GM23248 (cell line): ENCODE results near the gene SMIM38. TPM values are rescaled to one million over a fixed set of nuclear protein-coding genes. Genes with fewer than 3 reads are reported as not detected.

Experiments
- DNase-seq: peaks from one replicate; pipeline ENCODE4 v3.0.0-alpha.2; 2015
- H2AFZ ChIP-seq: fragments of 200-600 bp; sonication (generic); 2 replicates; pipeline ENCODE4 v1.6.1; 2016; ENCODE audit warnings: antibody characterized with exemption
- H3F3A ChIP-seq: fragments of 200-600 bp; sonication (generic); 2 replicates; pipeline ENCODE4 v1.6.1; 2016; ENCODE audit warnings: mild to moderate bottlenecking, antibody characterized with exemption, mixed run types; ENCODE audit not compliant: insufficient read depth
- H3K27ac ChIP-seq: fragments of 200-600 bp; sonication (generic); 2 replicates; pipeline ENCODE4 v1.5.1; 2016; ENCODE audit warnings: mild to moderate bottlenecking
- H3K27me3 ChIP-seq: fragments of 200-600 bp; sonication (generic); replicated peaks from 2 replicates; pipeline ENCODE4 v1.6.1; 2016; ENCODE audit warnings: mild to moderate bottlenecking; ENCODE audit not compliant: insufficient read depth
- H3K36me3 ChIP-seq: fragments of 200-600 bp; sonication (generic); 2 replicates; pipeline ENCODE4 v1.6.1; 2016; ENCODE audit warnings: low read depth, mild to moderate bottlenecking
- H3K4me1 ChIP-seq: fragments of 200-600 bp; sonication (generic); 2 replicates; pipeline ENCODE4 v1.6.1; 2016; ENCODE audit warnings: mild to moderate bottlenecking; ENCODE audit not compliant: insufficient read depth
- H3K4me2 ChIP-seq: fragments of 200-600 bp; sonication (generic); one replicate; pipeline ENCODE4 v1.6.1; 2016; ENCODE audit warnings: mild to moderate bottlenecking; ENCODE audit not compliant: unreplicated experiment
- H3K4me3 ChIP-seq: fragments of 200-600 bp; sonication (generic); 2 replicates; pipeline ENCODE4 v1.5.1; 2016; ENCODE audit warnings: mild to moderate bottlenecking
- H3K79me2 ChIP-seq: fragments of 200-600 bp; sonication (generic); 2 replicates; pipeline ENCODE4 v1.6.1; 2016; ENCODE audit warnings: mild to moderate bottlenecking; ENCODE audit not compliant: insufficient read depth
- H3K9ac ChIP-seq: fragments of 200-600 bp; sonication (generic); 2 replicates; pipeline ENCODE4 v1.6.1; 2016; ENCODE audit warnings: mild to moderate bottlenecking
- H3K9me2 ChIP-seq: fragments of 200-600 bp; sonication (generic); 2 replicates; pipeline ENCODE4 v1.6.1; 2016; ENCODE audit warnings: mixed run types, mild to moderate bottlenecking, moderate library complexity; ENCODE audit not compliant: insufficient read depth
- H3K9me3 ChIP-seq: fragments of 200-600 bp; sonication (generic); one replicate; pipeline ENCODE4 v1.6.1; 2017; ENCODE audit warnings: low read depth
- H4K20me1 ChIP-seq: fragments of 200-600 bp; sonication (generic); 2 replicates; pipeline ENCODE4 v1.6.0; 2016; ENCODE audit not compliant: insufficient read depth
- EZH2 ChIP-seq: fragments of 200-600 bp; sonication (generic); IDR thresholded peaks from 2 replicates; pipeline ENCODE4 v1.6.1; 2018; ENCODE audit warnings: antibody characterized with exemption, mild to moderate bottlenecking; ENCODE audit not compliant: insufficient read depth, poor library complexity, severe bottlenecking
- EZH2phosphoT487 ChIP-seq: fragments of 200-600 bp; sonication (generic); IDR thresholded peaks from 2 replicates; pipeline ENCODE4 v1.6.1; 2018; ENCODE audit warnings: antibody characterized with exemption, moderate library complexity, mild to moderate bottlenecking, low read depth; ENCODE audit not compliant: insufficient read depth
- WGBS, 2 experiments: methylation state at CpG; one replicate each; pipeline ENCODE4 v1.1.6; 2015 to 2017; ENCODE audit warnings: low lambda C conversion rate in 2 of 2, low coverage in 1 of 2; ENCODE audit errors: missing lambda C conversion rate in 2 of 2; 5-methylcytosine and 5-hydroxymethylcytosine counted together
- in situ Hi-C: fragments of 300-500 bp; cut with MboI; formaldehyde crosslinking; loops from 2 replicates; pipeline ENCODE4 v1.15.0; 2020
- polyA plus RNA-seq: library from polyadenylated mRNA; unstranded; fragments of >200 nt; fragmentation: Nextera tagmentation; extraction: Ambion mirVana; gene quantifications from 2 replicates; pipeline ENCODE4 v1.2.1, GENCODE V29; 2016
- total RNA-seq: library from RNA; depleted of rRNA; stranded (reverse); fragments of >200 nt; shearing (Covaris generic); gene quantifications from 2 replicates; pipeline ENCODE4 v1.2.3, GENCODE V29; 2014

The SMIM38 gene
- total and polyA plus RNA-seq, 2 experiments from 2014 or later: not detected

DNA sequence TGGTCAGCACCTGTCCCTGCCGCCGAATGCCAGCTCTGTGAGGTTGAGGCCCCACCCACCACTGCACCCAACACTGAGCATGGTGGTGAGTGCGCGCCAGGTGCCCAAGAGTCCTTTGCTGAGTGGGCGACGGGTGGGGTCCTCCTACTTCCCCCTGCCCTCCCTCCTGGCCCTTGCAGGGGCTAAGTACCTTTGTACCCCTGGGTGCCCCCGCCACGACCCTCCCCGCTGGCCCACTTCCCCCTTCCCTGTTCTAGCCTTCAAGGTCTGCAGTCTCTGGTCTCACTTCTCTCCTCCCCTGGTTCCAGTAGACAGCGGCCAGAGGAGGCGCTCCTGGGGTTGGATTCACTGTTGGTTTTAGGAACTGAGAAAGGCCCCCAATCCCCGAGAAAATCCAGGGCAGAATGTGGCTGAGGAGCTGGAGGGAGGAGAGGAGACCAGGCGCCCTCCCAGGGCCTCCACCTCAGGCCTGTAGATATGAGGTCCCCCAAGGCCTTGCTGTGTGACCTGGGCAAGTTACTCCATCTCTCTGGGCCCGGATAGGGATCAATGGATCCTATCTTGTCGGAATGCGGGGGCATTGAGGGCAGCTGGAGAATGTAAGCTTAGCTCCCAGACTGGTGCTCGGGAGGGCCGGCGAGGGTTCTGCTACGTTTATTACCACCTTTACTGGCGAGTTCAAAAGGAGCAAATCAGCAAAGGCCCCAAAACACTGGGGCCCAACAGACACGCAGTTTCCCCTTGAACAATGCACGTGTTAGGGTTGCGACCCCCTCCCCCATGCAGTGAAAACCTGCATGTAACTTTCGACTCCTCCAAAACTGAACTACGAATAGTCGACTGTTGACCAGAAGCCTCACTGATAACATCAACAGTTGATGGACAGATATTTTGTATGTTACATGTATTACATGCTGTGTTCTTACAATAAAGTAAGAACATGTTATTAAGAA lies 31.9 kb upstream of the SMIM38 start:
- WGBS, 2 experiments: 82 to 85% methylated on average over 23 to 26 of the region's 27 CpGs
- Histone ChIP-seq H3K27me3 (no peaks in the 10 kb centered on the region), H3K9ac (no peak overlapping the region), H3K36me3 (no peaks in the 10 kb centered on the region), H3K4me3 (no peak overlapping the region), H3F3A (0 out of 2 replicates have a peak, but pooled peaks cover 4% of the 10 kb centered on the region), H3K9me2 (no peaks in the 10 kb centered on the region), H4K20me1 (no peaks in the 10 kb centered on the region), H3K4me2 (no peak overlapping the region), H3K27ac (no peak overlapping the region), H2AFZ (no peak overlapping the region), H3K4me1 (peaks cover 9% of the 10 kb centered on the region), H3K9me3 (no peaks in the 10 kb centered on the region), H3K79me2 (no peaks in the 10 kb centered on the region)
- in situ Hi-C loops: no loop called here
- DNase-seq: no peak
- no peak for TF ChIP-seq EZH2
- TF ChIP-seq EZH2phosphoT487: no peak

DNA sequence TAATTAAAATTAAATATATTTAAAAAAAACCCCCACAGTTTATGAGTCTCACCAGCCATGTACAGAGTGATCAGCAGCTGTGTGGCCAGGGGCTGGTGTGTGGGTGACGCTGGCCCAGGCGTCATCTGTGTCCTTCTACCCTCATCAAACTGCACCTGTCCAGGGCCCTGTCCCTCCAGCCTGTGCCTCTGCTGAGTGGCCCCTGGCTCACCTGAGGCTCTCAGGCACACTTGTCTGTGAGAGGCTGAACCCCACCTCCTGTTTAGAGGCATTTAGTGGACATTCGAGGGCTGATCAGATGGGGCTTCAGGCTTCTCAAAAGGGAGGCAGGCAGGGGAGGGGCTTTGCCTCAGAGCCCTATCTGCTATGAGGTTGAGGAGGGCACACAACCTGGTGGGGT lies 29.9 kb upstream of the SMIM38 start:
- H3F3A ChIP-seq: 0 out of 2 replicates have a peak, but pooled peaks cover 4% of the 10 kb centered on the region
- no peak for DNase-seq
- H3K27ac ChIP-seq: no peak overlapping the region
- WGBS, 2 experiments: 74 to 95% methylated on average over 3 of the region's 3 CpGs
- H3K9me2 ChIP-seq: no peaks in the 10 kb centered on the region
- in situ Hi-C loops: no loop called here
- peaks cover 9% of the 10 kb centered on the region for H3K4me1 ChIP-seq
- no peak overlapping the region for H3K9ac ChIP-seq
- no peaks in the 10 kb centered on the region for H4K20me1 ChIP-seq
- H3K36me3 ChIP-seq: no peaks in the 10 kb centered on the region
- no peak for TF ChIP-seq EZH2phosphoT487
- TF ChIP-seq EZH2: no peak
- no peaks in the 10 kb centered on the region for H3K9me3 ChIP-seq
- H3K79me2 ChIP-seq: no peaks in the 10 kb centered on the region
- no peak overlapping the region for H2AFZ ChIP-seq
- no peak overlapping the region for H3K4me3 ChIP-seq
- no peaks in the 10 kb centered on the region for H3K27me3 ChIP-seq
- H3K4me2 ChIP-seq: no peak overlapping the region

DNA sequence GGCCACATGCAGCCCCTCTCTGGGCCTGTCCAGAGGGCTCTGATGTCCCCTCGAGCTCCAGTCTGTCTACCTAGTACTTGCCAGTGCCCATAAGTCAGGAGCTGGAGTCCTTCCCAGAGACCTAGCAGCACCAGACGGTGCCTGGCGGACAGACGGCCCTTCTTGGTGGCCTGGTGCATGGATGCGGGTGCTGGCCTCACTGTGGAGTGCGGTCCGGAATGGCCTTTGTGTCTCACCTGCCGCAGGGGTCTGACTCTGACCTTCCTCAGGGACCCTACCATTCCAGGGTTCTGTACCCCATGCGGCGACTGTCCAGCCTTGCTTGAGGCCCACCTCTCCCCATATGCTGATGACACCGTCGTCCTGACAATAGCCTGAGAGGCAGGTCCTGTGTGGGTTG lies 29.4 kb upstream of the SMIM38 start:
- no peak overlapping the region for H3K27ac ChIP-seq
- H2AFZ ChIP-seq: no peak overlapping the region
- H3F3A ChIP-seq: 0 out of 2 replicates have a peak, but pooled peaks cover 4% of the 10 kb centered on the region
- H3K4me3 ChIP-seq: no peak overlapping the region
- H3K4me1 ChIP-seq: peaks cover 9% of the 10 kb centered on the region
- no peak overlapping the region for H3K4me2 ChIP-seq
- H3K79me2 ChIP-seq: no peaks in the 10 kb centered on the region
- no peak for DNase-seq
- H3K9ac ChIP-seq: no peak overlapping the region
- in situ Hi-C loops: no loop called here
- H3K36me3 ChIP-seq: no peaks in the 10 kb centered on the region
- no peaks in the 10 kb centered on the region for H3K27me3 ChIP-seq
- H3K9me2 ChIP-seq: no peaks in the 10 kb centered on the region
- no peaks in the 10 kb centered on the region for H4K20me1 ChIP-seq
- 80 to 87% methylated on average over 12 of the region's 12 CpGs for WGBS, 2 experiments
- H3K9me3 ChIP-seq: no peaks in the 10 kb centered on the region
- TF ChIP-seq EZH2phosphoT487 (no peak), EZH2 (no peak)

DNA sequence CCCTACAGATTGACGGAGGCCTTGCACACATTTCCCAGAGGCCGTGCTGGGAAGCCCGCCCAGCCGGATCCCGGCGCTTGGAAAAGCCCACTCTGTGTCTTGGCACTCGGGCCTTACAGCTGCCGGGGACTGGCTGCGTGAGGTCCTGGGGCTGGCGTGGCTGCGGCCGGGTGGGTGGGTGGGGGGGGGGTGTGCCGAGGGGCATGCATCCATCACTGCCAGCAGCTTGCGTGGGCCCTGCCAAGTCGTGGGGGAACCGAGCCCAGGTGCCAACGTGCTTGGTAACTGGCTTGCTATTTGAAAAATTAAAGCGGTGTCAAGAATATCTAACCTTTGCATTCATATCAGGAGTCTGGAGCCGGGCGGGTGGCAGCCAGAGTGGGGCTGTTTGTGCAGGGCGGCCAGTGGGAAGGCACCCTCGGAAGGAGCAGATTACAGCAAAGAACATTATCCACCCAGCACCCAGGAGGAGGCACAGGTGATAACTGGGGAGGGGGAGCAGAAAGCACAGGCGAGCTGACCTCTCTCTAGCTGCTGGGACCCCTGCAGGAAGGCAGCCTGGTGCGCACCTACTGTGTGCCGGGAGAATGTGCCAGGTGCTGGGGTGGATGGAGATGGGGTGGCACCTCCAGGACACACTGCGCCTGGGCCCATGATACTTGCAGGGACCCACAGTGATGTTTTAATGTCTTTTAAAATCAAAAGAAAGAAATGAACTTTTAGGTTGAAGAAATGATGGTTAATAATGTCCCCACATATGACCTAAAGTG lies 28.5 kb upstream of the SMIM38 start:
- DNase-seq: no peak
- no peaks in the 10 kb centered on the region for H3K27me3 ChIP-seq
- H3K9me3 ChIP-seq: no peaks in the 10 kb centered on the region
- H4K20me1 ChIP-seq: no peaks in the 10 kb centered on the region
- no peak overlapping the region for H2AFZ ChIP-seq
- no peak overlapping the region for H3K27ac ChIP-seq
- H3K4me1 ChIP-seq: peaks cover 9% of the 10 kb centered on the region
- no peaks in the 10 kb centered on the region for H3K9me2 ChIP-seq
- in situ Hi-C loops: no loop called here
- no peaks in the 10 kb centered on the region for H3K36me3 ChIP-seq
- no peak overlapping the region for H3K4me3 ChIP-seq
- TF ChIP-seq EZH2phosphoT487 (no peak), EZH2 (no peak)
- 65 to 68% methylated on average over 15 to 26 of the region's 26 CpGs for whole genome bisulfite sequencing, 2 experiments
- H3K4me2 ChIP-seq: no peak overlapping the region
- H3F3A ChIP-seq: 0 out of 2 replicates have a peak, but pooled peaks cover 1% of the 10 kb centered on the region
- no peaks in the 10 kb centered on the region for H3K79me2 ChIP-seq
- no peak overlapping the region for H3K9ac ChIP-seq
